ENCODE measurements around the gene KDM1A.

The KDM1A gene

GRCh38 chr1:23122023-23122748 lies 102.9 kb downstream of the KDM1A start (continued):
- TF ChIP-seq PRDM10 (tag by site-specific recombination; IDR thresholded peaks at IDR 0.05) (peak; percentile 42), WT1 (tag by site-specific recombination; IDR thresholded peaks at IDR 0.05) (no peak), ZNF785 (tag by site-specific recombination; IDR thresholded peaks at IDR 0.05) (no peak), ZNF555 (tag by site-specific recombination; conservative IDR thresholded peaks at IDR 0.05) (no peak), ZNF747 (tag by site-specific recombination; IDR thresholded peaks at IDR 0.05) (no peak), ZNF791 (tag by site-specific recombination; IDR thresholded peaks at IDR 0.05) (no peak), ZNF600 (tag by site-specific recombination; IDR thresholded peaks at IDR 0.05) (0 out of 2 replicates have a peak, but pooled peaks have one; percentile 23), MZF1 (tag by site-specific recombination; IDR thresholded peaks at IDR 0.05; ENCODE audit: borderline replicate concordance) (no peak), ZBTB44 (tag by site-specific recombination; IDR thresholded peaks at IDR 0.05) (peak; percentile 27; the same call in 1 of the 2 replicates), ZNF302 (tag by site-specific recombination; IDR thresholded peaks at IDR 0.05; ENCODE audit: low read depth) (no peak), ZNF133 (tag by site-specific recombination; IDR thresholded peaks at IDR 0.05) (no peak), ZNF76 (tag by site-specific recombination; IDR thresholded peaks at IDR 0.05; ENCODE audit: borderline replicate concordance, low read depth) (no peak)

- CTCF ChIA-PET, result interaction anchor here (0.5 to 1.2 kb wide), 4 partner anchors 14 to 214 kb away, joined by 3 to 4 read pairs (median 4); no protein-coding TSS in a partner anchor
- H3K4me1 ChIP-seq (ENCODE audit: control insufficient read depth, insufficient read depth, low read length), result peaks cover 5% of the 10 kb centered on the region
- TF ChIP-seq OVOL3 (tag by site-specific recombination; IDR thresholded peaks at IDR 0.05) (no peak), CTCF (tag by site-specific recombination; IDR thresholded peaks at IDR 0.05) (no peak), ZNF707 (tag by site-specific recombination; IDR thresholded peaks at IDR 0.05) (no peak), TCF7L2 (IDR thresholded peaks at IDR 0.05; ENCODE audit: borderline replicate concordance, low read depth, low read length) (no peak), ZNF114 (tag by site-specific recombination; IDR thresholded peaks at IDR 0.05) (no peak), ZSCAN18 (tag by site-specific recombination; IDR thresholded peaks at IDR 0.05) (no peak), ZNF660 (tag by site-specific recombination; IDR thresholded peaks at IDR 0.05) (no peak), ELK4 (IDR thresholded peaks at IDR 0.05; ENCODE audit: borderline replicate concordance, low read depth, low read length) (no peak), ZNF221 (tag by site-specific recombination; IDR thresholded peaks at IDR 0.05; ENCODE audit: borderline replicate concordance) (no peak), ZNF37A (tag by site-specific recombination; IDR thresholded peaks at IDR 0.05) (no peak), ZNF488 (tag by site-specific recombination; IDR thresholded peaks at IDR 0.05) (no peak), ZNF600 (tag by site-specific recombination; IDR thresholded peaks at IDR 0.05) (0 out of 2 replicates have a peak, but pooled peaks have one; percentile 5), ZNF629 (tag by site-specific recombination; IDR thresholded peaks at IDR 0.05) (no peak), MEIS1 (CRISPR knock-in tag; IDR thresholded peaks at IDR 0.05; ENCODE audit: borderline replicate concordance) (no peak)
Measured at GRCh38 chr1:23122796-23123195, 103.5 kb downstream of the KDM1A start.

More at GRCh38 chr1:23122796-23123195, 103.5 kb downstream of the KDM1A start:
- no peak overlapping the region for H3K27ac ChIP-seq (ENCODE audit: extremely low read depth, low read depth, low read length)
- no peak overlapping the region for H3K4me3 ChIP-seq (ENCODE audit: low read depth, low read length)
- POLR2A ChIA-PET, result interaction anchor here (0.7 kb wide), 1 partner anchor 9 kb away, joined by 3 read pairs; no protein-coding TSS in a partner anchor
- no peaks in the 10 kb centered on the region for H3K9me3 ChIP-seq (ENCODE audit: control insufficient read depth, insufficient read depth, low read depth, low read length)
- H3K36me3 ChIP-seq (ENCODE audit: control insufficient read depth in 2 of 2, insufficient read depth in 1 of 2, low read length in 2 of 2), result no peaks in the 10 kb centered on the region

Measured in HEK293 (cell line).